GM13977 (cell line): ENCODE data around the gene DDX50.

Source experiments
- DNase-seq: peaks from one replicate; pipeline ENCODE4 v3.0.0; 2012; ENCODE audit warnings: low spot score
- in situ Hi-C: fragments of 300-500 bp; cut with MboI; formaldehyde crosslinking; loops from one replicate; pipeline ENCODE4 v1.12.0; 2022; ENCODE audit warnings: low sequenced_read_pairs, low pct_unique_long_range_greater_than_20kb, mixed read lengths, inconsistent platforms; ENCODE audit not compliant: unreplicated experiment
- TF ChIP-seq, protein P1 (sequence below): IDR thresholded peaks from 2 replicates; pipeline ENCODE4 v1.5.1; 2012; ENCODE audit warnings: mild to moderate bottlenecking, control low read depth; ENCODE audit not compliant: insufficient read depth; ENCODE audit errors: extremely low read depth, missing control alignments

The DDX50 gene

DNA sequence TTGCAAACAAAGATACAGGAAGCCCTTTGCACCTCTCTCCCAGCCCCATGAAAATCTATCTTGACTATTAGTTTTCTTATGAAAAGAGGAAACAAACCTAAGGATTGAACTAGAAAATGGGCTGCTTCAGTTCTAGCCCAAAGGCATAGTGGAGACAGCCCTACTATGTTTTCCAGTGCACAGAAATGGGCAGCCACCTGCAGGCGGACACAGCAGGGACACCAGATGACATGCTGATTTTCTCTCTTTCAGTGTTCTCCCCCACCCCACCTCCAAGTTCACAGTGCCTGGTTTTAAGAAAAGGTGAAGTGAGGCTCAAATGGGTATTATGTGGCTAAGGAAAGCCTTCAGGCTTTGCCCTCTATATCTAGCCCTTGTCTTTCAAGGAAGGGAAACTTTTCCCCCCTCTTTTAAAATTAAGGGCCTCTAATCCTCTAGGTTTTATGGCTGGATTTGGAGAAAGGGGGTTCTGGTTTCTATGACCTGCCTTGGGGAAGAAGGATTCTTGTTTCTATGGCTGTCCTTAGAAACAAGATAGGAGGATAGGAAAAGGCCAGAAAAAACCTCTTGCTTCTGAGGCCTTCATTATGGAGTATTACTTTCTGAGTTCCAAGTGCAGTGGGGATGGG, 23.5 kb upstream of the DDX50 start:
- no peak for DNase-seq
- TF ChIP-seq, protein P1, sequence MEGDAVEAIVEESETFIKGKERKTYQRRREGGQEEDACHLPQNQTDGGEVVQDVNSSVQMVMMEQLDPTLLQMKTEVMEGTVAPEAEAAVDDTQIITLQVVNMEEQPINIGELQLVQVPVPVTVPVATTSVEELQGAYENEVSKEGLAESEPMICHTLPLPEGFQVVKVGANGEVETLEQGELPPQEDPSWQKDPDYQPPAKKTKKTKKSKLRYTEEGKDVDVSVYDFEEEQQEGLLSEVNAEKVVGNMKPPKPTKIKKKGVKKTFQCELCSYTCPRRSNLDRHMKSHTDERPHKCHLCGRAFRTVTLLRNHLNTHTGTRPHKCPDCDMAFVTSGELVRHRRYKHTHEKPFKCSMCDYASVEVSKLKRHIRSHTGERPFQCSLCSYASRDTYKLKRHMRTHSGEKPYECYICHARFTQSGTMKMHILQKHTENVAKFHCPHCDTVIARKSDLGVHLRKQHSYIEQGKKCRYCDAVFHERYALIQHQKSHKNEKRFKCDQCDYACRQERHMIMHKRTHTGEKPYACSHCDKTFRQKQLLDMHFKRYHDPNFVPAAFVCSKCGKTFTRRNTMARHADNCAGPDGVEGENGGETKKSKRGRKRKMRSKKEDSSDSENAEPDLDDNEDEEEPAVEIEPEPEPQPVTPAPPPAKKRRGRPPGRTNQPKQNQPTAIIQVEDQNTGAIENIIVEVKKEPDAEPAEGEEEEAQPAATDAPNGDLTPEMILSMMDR: no peak
- in situ Hi-C loops: no loop called here

DNA sequence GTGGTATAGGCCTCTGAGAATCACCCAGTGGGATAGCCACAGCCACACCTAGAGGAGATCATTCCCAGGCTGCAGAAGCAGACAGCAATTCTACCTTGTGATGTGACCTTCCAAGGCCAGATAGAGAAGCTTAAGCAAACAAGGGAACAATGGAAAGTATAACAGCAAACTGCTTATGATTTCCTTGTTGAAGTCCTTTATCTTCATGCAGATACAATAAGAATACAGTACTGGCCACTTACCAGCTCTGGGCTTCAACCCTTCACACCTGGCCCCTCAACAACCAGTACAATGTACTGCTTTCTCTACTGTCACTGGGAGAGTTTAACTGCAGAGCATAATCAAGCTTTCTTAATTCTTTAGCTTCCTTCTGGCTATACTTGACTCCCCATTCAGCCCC, 22.6 kb upstream of the DDX50 start:
- DNase-seq: no peak
- TF ChIP-seq, protein P1: no peak
- in situ Hi-C loops: no loop called here

DNA sequence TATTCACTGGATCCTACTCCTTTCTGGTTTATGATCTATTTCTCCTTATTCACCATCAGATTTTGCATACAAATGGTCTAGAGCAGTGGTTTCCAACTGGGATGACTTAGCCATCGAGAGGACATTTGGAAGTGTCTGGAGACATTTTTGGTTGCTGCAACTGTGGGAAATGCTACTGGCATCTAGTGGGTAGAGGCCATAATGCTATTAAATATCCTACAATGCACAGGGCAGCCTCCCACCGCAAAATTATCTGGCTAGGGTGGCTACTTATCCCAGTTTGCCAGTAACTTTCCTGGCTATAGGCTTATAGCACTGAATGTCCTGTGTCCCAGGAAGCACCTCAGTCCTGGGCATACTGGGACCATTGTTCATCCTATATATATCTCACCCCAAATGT, 21.5 kb upstream of the DDX50 start:
- TF ChIP-seq, protein P1: no peak
- DNase-seq: no peak
- in situ Hi-C loops: no loop called here

DNA sequence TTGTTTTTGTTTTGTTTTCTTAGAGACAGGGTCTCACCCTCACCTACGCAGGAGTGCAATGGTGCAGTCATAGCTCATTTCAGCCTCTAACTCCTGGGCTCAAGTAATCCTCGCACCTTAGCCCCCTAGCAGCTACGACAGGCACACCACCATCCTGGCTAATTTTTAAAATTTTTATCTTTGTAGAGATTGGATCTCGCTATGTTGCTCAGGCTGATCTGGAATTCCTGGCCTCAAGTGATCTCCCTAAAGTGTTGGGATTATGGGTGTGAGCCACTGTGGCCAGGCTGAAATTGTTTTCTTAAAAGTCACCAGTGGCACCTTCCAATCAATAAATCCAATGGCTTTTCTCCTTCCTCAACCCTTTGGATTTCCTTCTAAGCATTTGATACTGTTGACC, 20.9 kb upstream of the DDX50 start:
- TF ChIP-seq, protein P1: no peak
- in situ Hi-C loops: no loop called here
- no peak for DNase-seq

DNA sequence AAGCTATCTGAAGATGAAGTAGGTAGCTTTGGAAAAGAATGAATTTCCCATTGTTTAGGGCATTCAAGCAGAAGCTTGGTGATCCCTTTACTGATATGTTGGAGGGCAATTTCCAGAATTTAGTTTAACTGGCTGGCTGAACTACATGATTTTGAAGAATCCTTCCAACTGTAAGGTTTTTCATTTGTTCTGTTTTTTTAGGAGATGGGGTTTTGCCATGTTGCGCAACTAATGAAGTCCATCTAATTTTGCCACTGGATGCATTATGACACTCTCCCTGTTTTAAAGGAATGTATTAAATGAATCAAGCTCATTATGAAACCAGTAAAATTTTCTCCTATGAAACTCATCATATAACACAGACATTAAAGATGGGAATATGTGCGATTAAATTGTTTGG, 6.1 kb upstream of the DDX50 start:
- DNase-seq: no peak
- TF ChIP-seq, protein P1: no peak
- in situ Hi-C loops: no loop called here

DNA sequence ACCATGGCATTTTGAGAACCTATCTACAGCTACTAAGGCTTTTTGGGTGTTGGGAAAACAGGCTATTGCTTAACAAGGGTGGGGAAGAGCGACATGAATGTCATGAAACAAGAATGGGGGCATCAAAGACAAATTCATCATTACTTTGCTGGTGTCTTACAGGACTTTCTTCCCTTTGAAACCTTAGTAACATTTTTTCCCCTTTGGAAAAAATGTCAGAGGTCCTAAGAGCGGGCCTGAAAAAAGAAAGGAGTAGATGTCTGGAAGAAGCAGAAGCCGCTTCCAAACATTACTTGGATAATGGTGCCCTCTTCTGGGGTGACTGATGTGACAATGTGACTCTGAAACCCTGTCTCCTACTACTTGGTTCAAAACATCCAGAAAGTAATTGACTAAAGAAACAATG, 3.8 kb upstream of the DDX50 start:
- in situ Hi-C loops: no loop called here
- peak; percentile 43 for DNase-seq

More for the DNA sequence above, 3.8 kb upstream of the DDX50 start:
- TF ChIP-seq, protein P1: peak; percentile 57
